HCT116 (cell line): ENCODE data around the gene ZNF148. TPM values are rescaled to one million over a fixed set of nuclear protein-coding genes. Genes with fewer than 3 reads are reported as not detected.

Source experiments
- ATAC-seq: fragments of 200-7000 bp; cut with Tn5 transposase; 2 replicates; pipeline ENCODE4 v1.9.1; 2020; ENCODE audit warnings: mild to moderate bottlenecking, moderate library complexity
- BruUV-seq: library from RNA; stranded (reverse); fragments of 400-500 nt; replicated peaks from 2 replicates; lab custom pipeline; 2021; lab: Mats Ljungman, UMichigan
- CTCF ChIA-PET: fragments of 300-600 bp; sonication (Branson Sonifier 250); formaldehyde crosslinking; loops from one replicate; lab custom pipeline; 2021; ENCODE audit warnings: antibody characterized with exemption; lab: Charles Lee
- POLR2A ChIA-PET: fragments of 300-600, 350-600 bp; sonication (Branson Sonifier 250); formaldehyde crosslinking; loops from one replicate; lab custom pipeline; 2021; ENCODE audit warnings: antibody characterized with exemption; lab: Charles Lee
- RAD21 ChIA-PET, 2 experiments: fragments of 300-600 bp; sonication (Branson Sonifier 250); formaldehyde crosslinking; loops; one replicate each; lab custom pipeline; 2023; ENCODE audit warnings: low total read pairs in 2 of 2; ENCODE audit not compliant: uncharacterized antibody in 2 of 2, unreplicated experiment in 2 of 2, low non-redundant PET in 1 of 2; lab: Charles Lee
- DNase-seq: peaks from one replicate; pipeline ENCODE4 v3.0.0-alpha.2; 2010; ENCODE audit warnings: low read depth, low spot score
- H2AFZ ChIP-seq: fragments of 200-600 bp; shearing (Covaris generic), sonication (generic); 2 replicates; pipeline ENCODE4 v1.6.1; 2017; ENCODE audit warnings: low read depth, mixed run types, mixed read lengths, antibody characterized with exemption, low read length; ENCODE audit not compliant: poor library complexity, severe bottlenecking
- H3K27ac ChIP-seq: 2 replicates; pipeline ENCODE4 v1.5.1; 2012; ENCODE audit warnings: low read depth, low read length
- H3K27me3 ChIP-seq: fragments of 200-600 bp; sonication (generic); 2 replicates; pipeline ENCODE4 v1.6.1; 2016; ENCODE audit warnings: mixed run types, low read length, mixed read lengths; ENCODE audit not compliant: insufficient read depth
- H3K36me3 ChIP-seq, 2 experiments: fragments of 200-500 bp in 1 of 2; fragments of 200-600 bp in 1 of 2; sonication (Bioruptor generic) in 1 of 2; sonication (generic) in 1 of 2; 2 replicates each; pipeline versions ENCODE4 v1.5.1 to v1.6.1; 2014 to 2016; ENCODE audit warnings: low read length in 2 of 2, inconsistent platforms in 1 of 2, mixed read lengths in 1 of 2, mixed run types in 1 of 2; ENCODE audit not compliant: insufficient read depth in 2 of 2, control insufficient read depth in 1 of 2
- H3K4me1 ChIP-seq, 2 experiments: fragments of 200-600 bp in 1 of 2; sonication (generic) in 1 of 2; 2 replicates each; pipeline versions ENCODE4 v1.5.1 to v1.6.1; 2012 to 2017; ENCODE audit warnings: low read length in 2 of 2, inconsistent platforms in 1 of 2, mild to moderate bottlenecking in 1 of 2, mixed read lengths in 1 of 2, mixed run types in 1 of 2, moderate library complexity in 1 of 2; ENCODE audit not compliant: insufficient read depth in 2 of 2, control insufficient read depth in 1 of 2
- H3K4me2 ChIP-seq: fragments of 200-600 bp; sonication (generic); 2 replicates; pipeline ENCODE4 v1.6.1; 2017; ENCODE audit warnings: mixed run types, low read length, mixed read lengths
- H3K4me3 ChIP-seq, 2 experiments: fragments of 200-600 bp in 1 of 2; sonication (generic) in 1 of 2; replicated peaks in 1 of 2; 2 replicates each; pipeline ENCODE4 v1.5.1; 2011 to 2016; ENCODE audit warnings: low read length in 2 of 2, control low read depth in 1 of 2, low read depth in 1 of 2, mild to moderate bottlenecking in 1 of 2, mixed read lengths in 1 of 2, mixed run types in 1 of 2
- H3K79me2 ChIP-seq: fragments of 200-600 bp; sonication (generic); 2 replicates; pipeline ENCODE4 v1.6.1; 2017; ENCODE audit warnings: mild to moderate bottlenecking, mixed run types, low read length, moderate library complexity, mixed read lengths; ENCODE audit not compliant: insufficient read depth
- H3K9ac ChIP-seq: fragments of 200-600 bp; sonication (generic); 2 replicates; pipeline ENCODE4 v1.6.1; 2016; ENCODE audit warnings: low read length, mixed read lengths
- H3K9me2 ChIP-seq: fragments of 200-600 bp; sonication (generic), shearing (Covaris generic); 2 replicates; pipeline ENCODE4 v1.6.1; 2017; ENCODE audit warnings: mixed run types, mild to moderate bottlenecking, moderate library complexity; ENCODE audit not compliant: insufficient read depth
- H3K9me3 ChIP-seq, 2 experiments: fragments of 200-500 bp in 1 of 2; fragments of 200-600 bp in 1 of 2; sonication (Bioruptor generic) in 1 of 2; sonication (generic) in 1 of 2; 2 replicates each; pipeline ENCODE4 v1.6.1; 2014 to 2017; ENCODE audit warnings: low read length in 2 of 2, mixed read lengths in 2 of 2, inconsistent platforms in 1 of 2, low read depth in 1 of 2, mild to moderate bottlenecking in 1 of 2, mixed run types in 1 of 2, moderate library complexity in 1 of 2; ENCODE audit not compliant: control insufficient read depth in 1 of 2, insufficient read depth in 1 of 2
- H4K20me1 ChIP-seq: fragments of 200-600 bp; sonication (generic), shearing (Covaris generic); 2 replicates; pipeline ENCODE4 v1.6.1; 2017; ENCODE audit warnings: mixed run types, mild to moderate bottlenecking, moderate library complexity; ENCODE audit not compliant: insufficient read depth
- ATF3 ChIP-seq: IDR thresholded peaks from 2 replicates; pipeline ENCODE4 v1.6.1; 2012
- EGR1 ChIP-seq: IDR thresholded peaks from 2 replicates; pipeline ENCODE4 v1.6.1; 2012; ENCODE audit warnings: low read depth
- ELF1 ChIP-seq: IDR thresholded peaks from 2 replicates; pipeline ENCODE4 v1.6.1; 2012; ENCODE audit warnings: low read depth, borderline replicate concordance
- EZH2 ChIP-seq: fragments of 200-600 bp; sonication (generic); IDR thresholded peaks from 2 replicates; pipeline ENCODE4 v1.6.1; 2017; ENCODE audit warnings: antibody characterized with exemption, mixed run types
- EZH2phosphoT487 ChIP-seq: fragments of 200-600 bp; IDR thresholded peaks from 2 replicates; pipeline ENCODE4 v1.6.1; 2018; ENCODE audit warnings: antibody characterized with exemption, borderline replicate concordance
- JUND ChIP-seq: IDR thresholded peaks from 2 replicates; pipeline ENCODE4 v1.6.1; 2012
- MAX ChIP-seq: IDR thresholded peaks from 2 replicates; pipeline ENCODE4 v1.6.1; 2012
- POLR2AphosphoS5 ChIP-seq: IDR thresholded peaks from 2 replicates; pipeline ENCODE4 v1.6.1; 2011; ENCODE audit warnings: mild to moderate bottlenecking, low read depth, low read length, moderate library complexity
- RAD21 ChIP-seq: IDR thresholded peaks from 2 replicates; pipeline ENCODE4 v1.6.1; 2012; ENCODE audit warnings: low read depth, mild to moderate bottlenecking
- REST ChIP-seq: IDR thresholded peaks from 2 replicates; pipeline ENCODE4 v1.6.1; 2012; ENCODE audit warnings: low read depth
- SIN3A ChIP-seq: IDR thresholded peaks from 2 replicates; pipeline ENCODE4 v1.6.1; 2012; ENCODE audit warnings: low read depth
- SP1 ChIP-seq: IDR thresholded peaks from 2 replicates; pipeline ENCODE4 v1.6.1; 2012; ENCODE audit warnings: low read depth
- SRF ChIP-seq: IDR thresholded peaks from 2 replicates; pipeline ENCODE4 v1.6.1; 2012; ENCODE audit warnings: low read depth
- ZBTB33 ChIP-seq: IDR thresholded peaks from 2 replicates; pipeline ENCODE4 v1.6.1; 2011; ENCODE audit warnings: mild to moderate bottlenecking, low read length, moderate library complexity; ENCODE audit not compliant: insufficient replicate concordance; ENCODE audit errors: extremely low read depth
- ZFX ChIP-seq: fragments of 450-650 bp; IDR thresholded peaks from 2 replicates; pipeline ENCODE4 v1.6.1; 2017
- ZNF274 ChIP-seq: fragments of 200-500 bp; sonication (Bioruptor generic); IDR thresholded peaks from 2 replicates; pipeline ENCODE4 v1.6.1; 2014; ENCODE audit warnings: mild to moderate bottlenecking, low read depth, low read length, inconsistent platforms
- intact Hi-C: fragments of 100-400 bp; cut with micrococcal nuclease; formaldehyde crosslinking; loops from 2 replicates; pipeline ENCODE4 v1.10.0; 2022
- total RNA-seq: library from RNA; stranded (reverse); gene quantifications from one replicate; pipeline ENCODE4 v1.2.1, GENCODE V29; 2021; ENCODE audit not compliant: unreplicated experiment

Gene ZNF148
- total RNA-seq, 1 experiment from 2014 or later = 35.0 TPM

GRCh38 chr3:125232401-125232800 is 142.7 kb downstream of the ZNF148 start:
- H2AFZ ChIP-seq = no peak overlapping the region
- POLR2A ChIA-PET = interaction anchor here (1.0 kb wide), 1 partner anchor 16 kb away, joined by 3 read pairs; no protein-coding TSS in a partner anchor
- no peaks in the 10 kb centered on the region for H3K4me1 ChIP-seq
- ATAC-seq (no peak), DNase-seq (no peak)
- H3K79me2 ChIP-seq = no peaks in the 10 kb centered on the region
- TF ChIP-seq SRF (no peak), POLR2AphosphoS5 (no peak), SIN3A (no peak), MAX (no peak), EGR1 (no peak), SP1 (no peak), ATF3 (no peak), ZBTB33 (no peak), ZNF274 (no peak), EZH2phosphoT487 (no peak), RAD21 (no peak), JUND (no peak), ELF1 (no peak), REST (no peak), ZFX (no peak), EZH2 (no peak)
- no peak overlapping the region for H3K4me3 ChIP-seq
- H4K20me1 ChIP-seq = no peaks in the 10 kb centered on the region
- H3K9me2 ChIP-seq = no peaks in the 10 kb centered on the region
- H3K9me3 ChIP-seq = no peaks in the 10 kb centered on the region
- no peak overlapping the region for H3K4me2 ChIP-seq
- H3K27me3 ChIP-seq = no peaks in the 10 kb centered on the region
- intact Hi-C loops = no loop called here
- CTCF ChIA-PET = no interaction called here
- RAD21 ChIA-PET = no interaction called here
- H3K27ac ChIP-seq = no peak overlapping the region
- H3K36me3 ChIP-seq = peaks cover 4% of the 10 kb centered on the region in 2 experiments; a peak in 3 of 4 replicates
- no peak overlapping the region for H3K9ac ChIP-seq
- no TSS peak for BruUV-seq
